GM21381 (cell line): ENCODE data around the gene C1orf53.
"Not testable (repeated sequence)": the region's sequence is repeated elsewhere in the genome, so short reads cannot be mapped to it uniquely, and the experiment has no call there.

Experiments used
- ATAC-seq: cut with Tn5 transposase; IDR thresholded peaks from one replicate; pipeline ENCODE4 v1.9.1; 2021; ENCODE audit warnings: mild to moderate bottlenecking, moderate library complexity; ENCODE audit not compliant: unreplicated experiment

Gene C1orf53

DNA sequence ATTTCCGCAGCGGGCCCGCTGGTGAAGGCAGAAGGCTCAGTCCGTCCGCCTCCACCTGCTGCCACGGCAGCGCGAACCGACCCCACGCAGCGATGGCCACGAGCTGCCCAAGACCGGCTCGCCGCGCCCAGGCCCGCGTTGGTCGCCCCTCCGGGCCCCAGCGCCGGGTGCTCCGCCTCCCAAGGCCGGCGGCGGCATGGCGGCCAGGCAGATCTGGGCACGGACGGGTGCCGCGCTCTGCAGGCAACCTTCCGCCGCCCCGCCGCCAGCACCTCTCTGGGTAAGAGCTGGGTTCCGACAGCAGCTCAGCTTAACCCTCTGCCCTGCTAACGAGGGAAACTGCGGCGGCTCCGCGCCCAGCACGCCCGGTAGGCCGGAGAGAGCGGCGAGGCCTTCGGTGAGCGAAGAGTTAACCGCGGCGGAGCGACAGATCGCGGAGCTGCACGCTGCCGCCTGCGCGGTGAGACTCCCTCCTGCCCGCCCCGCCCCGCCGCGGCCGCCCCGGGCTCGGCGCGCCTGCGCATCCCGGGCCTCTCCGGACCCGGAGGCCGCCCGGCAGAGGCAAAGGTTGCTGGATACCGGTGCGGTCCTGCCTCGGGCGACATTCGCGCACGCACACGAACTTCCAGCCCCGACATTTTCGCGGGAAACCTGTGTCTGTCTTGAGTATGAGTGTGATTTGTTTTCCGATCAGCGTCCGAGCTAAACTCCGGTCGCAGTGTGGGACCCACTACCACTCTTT is at the start of gene C1orf53:
C1orf53 (plus strand) TSS at position 177 of the 742 bp plus-strand sequence; CDS start at position 197, 20 bp downstream.
- ATAC-seq: peak; percentile 98

DNA sequence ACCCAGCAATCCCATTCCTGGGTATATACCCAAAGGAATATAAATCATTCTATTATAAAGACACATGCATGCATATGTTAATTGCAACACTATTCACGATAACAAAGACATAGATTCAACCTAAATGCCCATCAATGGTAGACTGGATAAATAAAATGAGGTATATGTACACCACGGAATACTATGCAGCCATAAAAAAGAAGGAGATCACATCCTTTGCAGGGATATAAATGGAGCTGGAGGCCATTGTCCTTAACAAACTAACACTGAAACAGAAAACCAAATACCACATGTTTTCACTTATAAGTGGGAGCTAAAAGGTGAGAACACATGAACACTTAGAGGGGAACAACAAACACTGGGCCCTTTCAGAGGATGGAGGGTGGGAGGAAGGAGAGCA is 46.7 kb upstream of the C1orf53 start:
- not testable (repeated sequence) for ATAC-seq

DNA sequence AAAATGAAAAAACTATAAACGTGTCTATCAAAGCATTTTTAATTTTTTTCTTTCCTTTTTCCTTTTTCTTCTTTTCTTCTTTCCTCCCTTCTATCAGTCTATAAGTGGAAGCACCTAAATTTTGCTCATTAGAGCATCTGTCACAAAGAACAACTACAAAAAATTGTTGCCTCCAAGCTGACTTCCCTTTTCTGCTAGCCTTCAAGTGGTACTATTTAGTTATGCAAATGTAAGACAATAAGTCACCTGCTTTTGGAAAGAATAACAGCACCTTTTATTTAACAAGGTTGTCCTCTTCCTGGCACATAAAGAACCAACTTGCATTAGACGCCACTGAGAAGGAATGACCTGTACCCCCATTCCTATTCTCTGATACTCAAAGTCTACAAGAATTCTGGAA is 45.0 kb upstream of the C1orf53 start:
- ATAC-seq: no peak

DNA sequence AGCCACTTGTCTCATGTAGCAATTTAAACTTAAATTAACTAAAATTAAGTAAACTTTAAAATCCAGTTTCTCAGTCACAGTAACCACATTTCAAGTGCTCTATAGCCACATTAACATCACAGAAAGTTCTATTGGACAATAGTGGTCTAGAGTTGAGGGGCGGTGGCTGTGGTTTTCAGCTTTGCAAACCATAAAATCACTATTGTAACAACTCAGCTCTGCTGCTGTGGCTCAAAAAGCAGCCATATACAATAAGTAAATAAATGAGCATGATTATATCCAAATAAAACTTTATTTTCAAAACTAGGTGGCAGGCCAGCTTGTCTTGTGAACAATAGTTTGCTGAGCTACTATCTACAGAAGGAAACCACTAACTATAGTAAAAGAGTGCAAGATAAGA is 43.4 kb upstream of the C1orf53 start:
- no peak for ATAC-seq

DNA sequence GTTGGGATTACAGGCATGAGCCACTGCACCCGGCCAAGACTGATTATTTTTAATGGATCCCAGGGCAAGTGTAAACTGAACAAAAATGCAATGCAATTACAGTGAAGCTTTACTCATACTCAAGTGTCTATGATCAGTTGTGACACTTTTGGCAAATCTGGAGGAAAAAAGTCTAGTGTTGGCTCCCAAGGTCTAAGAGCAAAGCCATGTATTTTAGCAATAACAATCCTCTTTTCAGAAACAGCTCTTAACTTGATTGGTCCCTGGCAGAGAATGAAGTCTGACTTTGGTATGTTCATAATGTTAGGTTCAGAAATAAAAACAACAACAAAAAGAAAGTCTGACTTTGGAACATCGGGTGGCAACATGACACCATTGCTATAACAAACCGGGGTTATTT is 40.2 kb upstream of the C1orf53 start:
- ATAC-seq: no peak

DNA sequence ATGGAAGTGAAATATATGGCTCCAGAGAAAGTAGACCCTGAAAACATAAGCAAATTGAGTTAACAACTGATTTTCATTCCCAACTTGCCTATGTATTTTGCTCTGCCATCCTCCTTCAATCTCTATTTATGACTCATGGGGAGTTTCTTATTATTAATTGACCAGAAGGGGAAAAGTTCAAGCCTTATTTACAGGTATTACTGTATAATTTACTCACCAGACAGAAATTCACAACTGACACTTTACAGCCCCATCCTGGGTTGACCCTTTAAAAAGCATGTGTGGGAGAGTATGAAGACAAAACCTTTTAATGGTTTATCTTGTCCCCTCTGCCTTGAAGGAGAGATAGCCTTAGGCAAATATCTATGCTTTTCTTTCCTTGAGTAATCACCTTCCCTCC is 39.8 kb upstream of the C1orf53 start:
- ATAC-seq: no peak

DNA sequence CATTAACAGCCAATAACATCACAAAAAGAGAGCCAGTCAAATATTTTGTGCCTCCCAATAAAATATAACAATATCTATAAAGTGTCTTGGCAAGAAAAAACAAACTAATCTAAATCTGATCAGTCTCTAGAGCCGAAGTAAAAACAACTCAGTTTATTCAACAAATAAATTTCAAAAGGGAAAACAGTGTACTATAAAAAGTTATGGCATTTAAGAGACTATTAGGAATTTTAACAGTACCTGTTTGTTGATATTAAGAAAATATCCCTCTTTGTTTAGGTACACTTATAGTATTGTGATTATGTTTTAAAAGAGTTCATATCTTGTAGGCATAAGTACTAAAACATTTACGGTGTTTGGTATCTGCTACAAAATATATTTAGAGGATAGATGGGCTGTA is 36.6 kb upstream of the C1orf53 start:
- no peak for ATAC-seq

DNA sequence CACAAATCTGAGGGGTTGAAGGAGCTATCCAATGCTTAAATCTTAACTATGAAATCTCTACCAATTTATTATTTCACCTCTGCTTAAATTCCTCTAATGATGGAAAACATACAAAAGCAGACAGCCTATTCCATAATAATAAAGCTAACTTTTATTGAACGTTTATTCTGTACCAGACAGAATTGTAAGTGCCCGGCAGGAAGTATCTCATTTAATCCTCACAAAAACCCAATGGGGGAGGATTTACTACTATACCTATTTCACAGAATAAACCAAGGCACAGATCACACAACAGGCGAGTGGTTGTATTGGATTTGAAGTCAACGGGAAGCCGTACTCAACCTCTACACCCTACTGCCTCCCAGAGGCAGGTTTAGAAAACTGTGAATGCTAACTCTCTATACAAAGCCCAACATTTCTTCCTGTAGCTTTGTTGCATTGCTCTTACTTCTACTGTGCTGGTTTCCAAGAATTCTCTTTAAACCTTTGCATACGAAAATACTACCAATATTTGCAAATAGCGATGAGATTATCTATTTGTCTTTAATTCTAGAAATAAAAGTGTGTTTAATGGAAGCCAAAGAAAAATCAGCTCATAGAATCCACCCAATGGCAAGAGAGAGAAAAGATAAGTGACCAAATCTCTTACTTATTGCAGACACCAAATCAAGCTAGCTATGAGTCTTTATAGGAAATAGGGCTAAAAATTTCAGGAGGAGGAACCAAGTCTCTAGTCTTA is 33.5 kb upstream of the C1orf53 start:
- ATAC-seq: peak; percentile 86

DNA sequence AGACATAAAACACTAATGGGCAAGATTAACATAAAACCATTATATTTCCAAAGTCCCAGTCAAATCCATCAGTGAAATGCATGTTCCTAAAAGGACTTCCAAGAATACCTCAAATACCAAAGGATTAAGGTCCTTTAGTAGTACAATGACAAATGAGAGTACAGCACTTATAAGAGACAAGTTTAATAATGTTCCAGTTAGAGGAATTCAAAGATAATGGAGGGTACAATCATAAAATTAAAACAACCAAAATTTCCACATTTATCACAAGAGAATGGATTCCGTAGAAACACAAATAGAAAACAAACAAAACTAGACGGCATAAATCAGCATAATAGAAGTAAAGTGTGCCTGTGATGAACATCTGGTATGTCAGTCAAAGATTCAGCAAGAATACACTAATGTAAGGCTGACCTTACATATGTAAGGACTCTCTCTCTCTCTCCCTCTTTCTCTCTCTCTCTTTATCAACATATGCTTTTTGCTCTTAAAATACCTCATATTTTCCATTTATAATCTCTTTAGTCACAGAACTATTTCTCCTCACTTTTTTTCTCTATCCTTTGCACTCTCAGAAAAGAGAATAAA is 32.8 kb upstream of the C1orf53 start:
- no peak for ATAC-seq

DNA sequence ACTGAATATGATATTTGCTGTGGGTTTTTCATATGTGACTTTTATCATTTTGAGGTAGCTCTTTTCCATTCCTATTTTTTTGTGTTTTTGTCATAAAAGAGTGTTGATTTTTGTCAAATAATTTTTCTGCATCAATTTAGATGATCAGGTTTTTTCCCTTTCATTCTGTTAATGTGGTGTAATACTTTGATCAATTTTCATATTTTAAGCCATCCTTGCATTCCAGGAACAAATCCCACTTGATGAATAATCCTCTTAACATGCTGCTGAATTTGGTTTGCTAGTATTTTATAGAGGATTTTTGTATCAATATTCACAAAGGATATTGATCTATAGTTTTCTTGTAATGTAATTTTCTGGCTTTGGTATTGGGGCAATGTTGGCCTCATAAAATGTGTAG is 25.5 kb upstream of the C1orf53 start:
- no peak for ATAC-seq

DNA sequence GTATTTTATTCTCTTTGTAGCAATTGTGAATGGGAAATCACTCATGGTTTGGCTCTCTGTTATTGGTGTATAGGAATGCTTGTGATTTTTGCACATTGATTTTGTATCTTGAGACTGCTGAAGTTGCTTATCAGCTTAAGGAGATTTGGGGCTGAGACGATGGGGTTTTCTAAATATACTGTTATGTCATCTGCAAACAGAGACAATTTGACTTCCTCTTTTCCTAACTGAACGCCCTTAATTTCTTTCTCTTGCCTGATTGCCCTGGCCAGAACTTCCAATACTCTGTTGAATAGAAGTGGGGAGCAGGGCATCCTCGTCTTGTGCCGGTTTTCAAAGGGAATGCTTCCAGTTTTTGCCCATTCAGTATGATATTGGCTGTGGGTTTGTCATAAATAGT is 22.0 kb upstream of the C1orf53 start:
- not testable (repeated sequence) for ATAC-seq

DNA sequence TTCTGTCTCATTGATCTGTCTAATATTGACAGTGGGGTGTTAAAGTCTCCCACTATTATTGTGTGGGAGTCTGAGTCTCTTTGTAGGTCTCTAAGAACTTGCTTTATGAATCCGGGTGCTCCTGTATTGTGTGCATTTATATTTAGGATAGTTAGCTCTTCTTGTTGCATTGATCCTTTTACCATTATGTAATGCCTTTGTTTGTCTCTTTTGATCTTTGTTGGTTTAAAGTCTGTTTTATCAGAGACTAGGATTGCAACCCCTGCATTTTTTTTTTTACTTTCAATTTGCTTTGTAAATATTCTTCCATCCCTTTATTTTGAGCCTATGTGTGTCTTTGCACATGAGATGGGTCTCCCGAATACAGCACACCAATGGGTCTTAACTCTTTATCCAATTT is 20.2 kb upstream of the C1orf53 start:
- ATAC-seq: not testable (repeated sequence)

DNA sequence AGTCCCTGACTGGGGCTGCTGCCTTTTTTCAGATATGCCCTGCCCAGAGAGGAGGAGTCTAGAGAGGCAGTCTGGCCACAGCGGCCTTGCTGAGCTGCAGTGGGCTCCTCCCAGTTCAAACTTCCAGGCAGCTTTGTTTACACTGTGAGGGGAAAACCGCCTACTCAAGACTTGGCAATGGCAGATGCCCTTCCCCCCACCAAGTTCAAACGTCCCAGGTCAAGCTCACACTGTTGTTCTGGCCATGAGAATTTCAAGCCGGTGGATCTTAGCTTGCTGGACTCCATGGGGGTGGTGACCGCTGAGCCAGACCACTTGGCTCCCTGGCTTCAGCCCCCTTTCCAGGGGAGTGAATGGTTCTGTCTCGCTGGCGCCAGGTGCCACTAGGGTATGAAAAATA is 18.3 kb upstream of the C1orf53 start:
- no peak for ATAC-seq

DNA sequence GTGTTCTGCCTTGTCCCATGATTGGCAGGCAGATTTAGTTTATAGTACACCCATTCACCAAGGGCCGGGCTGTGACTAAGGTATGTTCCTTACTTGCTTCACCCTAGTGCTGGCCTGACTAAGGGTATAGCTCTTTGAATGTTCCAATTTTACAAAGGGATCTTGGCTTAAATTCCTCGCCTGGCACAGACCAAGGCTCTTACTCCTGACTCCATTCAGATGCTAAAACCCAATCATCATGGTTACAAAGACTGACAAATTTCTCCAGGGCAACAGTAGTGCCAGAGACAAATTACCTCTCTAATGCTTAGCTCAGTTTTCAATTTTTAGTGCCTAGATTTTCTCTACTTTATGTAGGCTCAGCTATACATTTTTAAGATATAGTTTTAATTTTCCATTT is 11.5 kb upstream of the C1orf53 start:
- ATAC-seq: no peak

DNA sequence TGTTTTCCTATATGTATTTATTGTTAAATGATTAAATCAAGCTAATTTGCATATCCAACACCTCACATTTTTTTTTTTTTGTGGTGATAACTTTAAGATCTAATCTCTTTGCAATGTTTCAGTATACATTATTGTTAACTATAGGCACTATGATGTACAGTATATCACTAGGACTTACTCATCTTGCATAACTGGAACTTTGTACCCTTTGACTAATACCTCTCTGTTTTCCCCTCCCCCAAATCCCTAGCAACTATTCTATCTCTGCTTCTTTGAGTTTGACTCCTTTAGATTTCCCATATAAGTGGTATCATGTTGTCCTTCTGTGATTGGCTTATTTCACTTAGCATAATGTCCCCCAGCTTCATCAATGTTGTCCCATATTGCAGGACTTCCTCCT is 9.7 kb upstream of the C1orf53 start:
- no peak for ATAC-seq

DNA sequence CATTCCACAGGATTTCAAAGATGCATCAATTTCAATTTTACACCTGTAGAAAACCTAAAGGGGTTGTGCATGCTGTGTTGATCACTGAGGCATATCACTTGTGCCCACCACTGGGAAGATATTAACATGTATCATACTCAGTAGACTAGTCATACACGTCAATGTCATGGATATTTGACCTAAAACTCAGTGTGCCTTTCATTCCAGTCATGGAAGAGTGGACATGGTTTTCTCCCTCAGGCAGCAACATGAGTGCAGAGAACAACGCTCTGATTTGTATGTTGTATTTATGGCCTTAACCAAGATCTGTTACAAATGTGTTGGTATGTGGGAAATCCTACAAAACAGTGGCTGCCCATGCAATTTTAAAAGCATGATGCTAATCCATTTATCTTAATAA is 6.1 kb upstream of the C1orf53 start:
- ATAC-seq: no peak

DNA sequence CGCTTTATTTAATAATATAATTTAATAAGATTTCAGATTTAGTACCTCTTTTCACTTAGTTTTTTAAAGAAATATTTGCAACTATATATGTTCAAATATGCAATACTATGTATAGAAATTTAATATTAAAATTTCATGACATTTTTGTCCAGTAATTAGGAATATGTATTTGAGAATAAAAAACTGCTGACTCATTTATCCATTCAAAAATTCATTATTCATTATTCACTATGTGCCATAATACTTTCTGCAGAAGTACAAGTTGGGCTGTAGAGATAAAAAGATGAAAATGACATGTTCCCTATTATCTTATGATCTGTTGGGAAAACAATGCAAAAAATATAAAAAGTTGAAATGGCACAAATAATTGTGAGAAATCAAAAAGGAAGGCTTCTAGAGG is 3.4 kb upstream of the C1orf53 start:
- no peak for ATAC-seq

DNA sequence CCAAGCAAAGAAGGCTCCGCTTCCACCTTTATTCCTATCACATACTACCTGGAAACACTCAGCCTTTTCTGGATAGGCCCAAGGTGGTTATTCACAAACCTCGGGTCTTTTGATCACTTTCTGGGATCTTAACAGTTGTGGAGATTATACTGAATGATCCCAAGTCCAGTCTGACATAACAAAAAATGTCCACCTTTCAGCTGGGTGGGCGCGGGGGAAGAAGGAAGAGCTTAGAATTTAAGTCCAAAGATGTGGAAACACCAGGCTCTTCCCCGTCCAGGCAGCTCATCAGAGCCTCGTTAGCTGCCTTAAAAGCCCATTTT is 338 bp upstream of the C1orf53 start:
- ATAC-seq: no peak

DNA sequence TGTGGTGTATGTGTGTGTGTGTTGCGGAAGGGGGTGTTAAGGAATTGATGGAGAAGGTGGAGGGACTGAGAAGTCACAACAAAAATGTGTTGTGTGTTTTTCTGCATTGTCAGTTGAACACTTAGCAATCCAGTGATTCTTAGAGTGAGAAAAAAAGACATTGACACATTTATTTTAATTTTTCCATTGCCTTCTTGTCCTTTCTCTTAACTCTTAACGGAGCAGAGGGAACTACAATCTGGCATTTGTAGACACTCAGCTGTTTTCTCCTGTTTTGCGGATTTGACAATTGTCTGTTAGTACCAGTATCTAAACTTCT is 725 bp downstream of the C1orf53 start:
- no peak for ATAC-seq

DNA sequence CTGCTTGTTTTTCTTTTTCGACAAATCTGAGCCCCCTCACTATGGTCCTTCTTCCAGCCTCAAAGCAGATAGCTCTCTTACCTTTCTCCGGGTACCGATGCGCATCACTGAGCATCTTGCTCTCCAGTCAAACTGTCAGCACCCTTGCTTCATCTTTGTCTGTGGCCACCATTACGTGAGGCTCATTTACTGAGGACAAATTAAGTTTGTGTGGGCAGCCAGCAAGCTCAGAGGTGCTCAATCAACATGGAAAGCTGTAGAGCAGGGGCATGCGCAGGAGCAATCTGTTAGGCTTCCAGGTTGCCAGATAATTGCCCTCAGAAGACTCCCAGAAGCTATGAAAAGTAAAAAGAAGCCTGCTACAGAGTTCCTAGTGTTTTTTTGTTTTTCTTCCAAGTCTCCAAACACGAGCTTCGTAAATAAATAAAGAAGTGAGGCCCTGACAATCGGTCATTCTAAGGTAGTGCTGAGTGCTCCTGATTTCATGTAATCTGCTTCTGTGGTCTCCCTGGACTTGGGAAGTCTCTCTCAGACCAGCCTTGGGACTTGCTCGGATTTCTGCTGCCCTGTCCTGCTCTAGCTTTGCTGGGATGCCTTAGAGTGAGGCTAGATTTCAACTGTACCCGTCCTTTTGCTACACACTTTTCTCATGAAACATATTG is 1.8 kb downstream of the C1orf53 start:
- no peak for ATAC-seq

DNA sequence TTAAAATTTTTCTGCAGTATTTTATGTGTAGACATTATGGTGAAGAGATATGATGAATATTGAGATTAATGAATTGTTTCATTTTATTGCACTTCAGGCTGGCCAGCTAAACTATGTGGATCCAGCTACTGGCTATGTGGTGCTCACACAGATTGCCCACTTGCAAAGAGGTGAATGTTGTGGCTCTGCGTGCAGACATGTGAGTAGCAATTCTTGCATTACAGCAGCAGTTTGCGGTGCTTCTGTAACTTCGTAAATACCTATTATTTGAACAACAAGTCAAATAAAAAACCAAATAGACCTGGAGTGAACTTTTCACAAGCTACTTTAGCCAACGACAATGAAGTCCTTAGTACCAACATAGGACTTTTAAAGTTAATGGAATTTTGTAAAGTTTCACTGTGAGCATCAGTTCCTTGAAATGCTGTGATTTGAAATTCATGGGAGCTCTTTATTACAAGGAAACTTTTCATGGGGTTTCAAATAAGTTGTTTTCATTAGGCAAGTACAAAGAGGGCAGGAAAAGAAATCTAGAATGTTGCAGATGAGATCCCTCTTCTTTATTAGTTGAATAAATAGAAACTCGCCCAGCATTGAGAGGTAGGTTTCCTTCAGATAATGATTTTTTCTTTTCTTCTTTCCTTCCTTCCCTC is 3.4 kb downstream of the C1orf53 start:
- ATAC-seq: no peak
